Fibroblast of peridontal ligament (primary cell): Measurements from ENCODE around the gene TP53RK.

Experiments used
- DNase-seq: peaks from one replicate; pipeline ENCODE4 v3.0.0-alpha.2; 2010; ENCODE audit errors: extremely low read depth

The TP53RK gene

GRCh38 chr20:46660487-46660886 lies 28.8 kb downstream of the TP53RK start:
- no peak for DNase-seq

- no peak for DNase-seq
These were observed 31.6 kb downstream of the TP53RK start for GRCh38 chr20:46657618-46658017.

GRCh38 chr20:46657137-46657536 lies 32.1 kb downstream of the TP53RK start:
- DNase-seq: no peak

- peak; percentile 39 for DNase-seq
These were observed 36.5 kb downstream of the TP53RK start for GRCh38 chr20:46652699-46653098.

GRCh38 chr20:46651091-46651962 lies 37.9 kb downstream of the TP53RK start, which contains the start of gene SLC13A3:
Gene SLC13A3, minus strand, starts transcription at chr20:46651459. Its CDS starts 38 bp downstream, at chr20:46651421.
- DNase-seq: no peak

GRCh38 chr20:46650575-46651090 lies 38.6 kb downstream of the TP53RK start:
- no peak for DNase-seq

GRCh38 chr20:46649965-46650542 lies 39.2 kb downstream of the TP53RK start:
- DNase-seq: no peak

- DNase-seq: no peak
These were observed 39.6 kb downstream of the TP53RK start for GRCh38 chr20:46649650-46649949.

GRCh38 chr20:46648903-46649649 lies 40.2 kb downstream of the TP53RK start:
- no peak for DNase-seq

- no peak for DNase-seq
These were observed 41.8 kb downstream of the TP53RK start for GRCh38 chr20:46647469-46647868.

GRCh38 chr20:46646659-46647380 lies 42.4 kb downstream of the TP53RK start:
- DNase-seq: peak; percentile 25

GRCh38 chr20:46646122-46646521 lies 43.1 kb downstream of the TP53RK start:
- no peak for DNase-seq

- no peak for DNase-seq
These were observed 44.5 kb downstream of the TP53RK start for GRCh38 chr20:46644733-46645132.

- no peak for DNase-seq
These were observed 45.1 kb downstream of the TP53RK start for GRCh38 chr20:46644160-46644559.

GRCh38 chr20:46642969-46643343 lies 46.3 kb downstream of the TP53RK start:
- no peak for DNase-seq

GRCh38 chr20:46642265-46642968 lies 46.8 kb downstream of the TP53RK start:
- no peak for DNase-seq

GRCh38 chr20:46641424-46641823 lies 47.8 kb downstream of the TP53RK start:
- no peak for DNase-seq

GRCh38 chr20:46640536-46641311 lies 48.5 kb downstream of the TP53RK start:
- no peak for DNase-seq

GRCh38 chr20:46640044-46640443 lies 49.2 kb downstream of the TP53RK start:
- no peak for DNase-seq

GRCh38 chr20:46639587-46639986 lies 49.7 kb downstream of the TP53RK start:
- DNase-seq: no peak
